Skeletal muscle cell (primary cell): Measurements from ENCODE around the gene UBASH3A.

Experiments used
- DNase-seq: peaks from one replicate; pipeline ENCODE4 v3.0.0-alpha.2; 2010; ENCODE audit warnings: low read depth
- H3K4me3 ChIP-seq: 2 replicates; pipeline ENCODE4 v1.5.1; 2011; ENCODE audit warnings: low read depth, mild to moderate bottlenecking, control low read depth, low read length, moderate library complexity

UBASH3A gene

DNA sequence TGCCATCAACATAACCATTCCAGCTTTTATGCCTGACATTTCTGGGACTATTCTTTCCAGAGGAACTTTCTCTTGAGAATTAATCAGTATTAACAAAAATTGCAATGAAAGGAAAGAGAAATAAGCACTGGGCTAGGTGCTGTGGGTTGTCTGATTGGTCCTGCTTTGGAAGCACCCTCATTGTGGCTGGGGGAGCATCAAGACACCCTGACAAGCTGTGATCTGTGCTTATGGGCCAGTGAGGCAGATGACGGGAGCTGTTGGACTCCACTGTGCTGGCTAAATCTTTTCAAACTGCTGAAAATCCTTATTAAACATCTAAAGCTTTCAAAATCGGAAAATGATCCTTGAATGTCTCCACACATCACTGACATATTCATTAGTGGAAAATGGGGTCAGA is 20.0 kb downstream of the UBASH3A start:
- DNase-seq = no peak
- no peak overlapping the region for H3K4me3 ChIP-seq

DNA sequence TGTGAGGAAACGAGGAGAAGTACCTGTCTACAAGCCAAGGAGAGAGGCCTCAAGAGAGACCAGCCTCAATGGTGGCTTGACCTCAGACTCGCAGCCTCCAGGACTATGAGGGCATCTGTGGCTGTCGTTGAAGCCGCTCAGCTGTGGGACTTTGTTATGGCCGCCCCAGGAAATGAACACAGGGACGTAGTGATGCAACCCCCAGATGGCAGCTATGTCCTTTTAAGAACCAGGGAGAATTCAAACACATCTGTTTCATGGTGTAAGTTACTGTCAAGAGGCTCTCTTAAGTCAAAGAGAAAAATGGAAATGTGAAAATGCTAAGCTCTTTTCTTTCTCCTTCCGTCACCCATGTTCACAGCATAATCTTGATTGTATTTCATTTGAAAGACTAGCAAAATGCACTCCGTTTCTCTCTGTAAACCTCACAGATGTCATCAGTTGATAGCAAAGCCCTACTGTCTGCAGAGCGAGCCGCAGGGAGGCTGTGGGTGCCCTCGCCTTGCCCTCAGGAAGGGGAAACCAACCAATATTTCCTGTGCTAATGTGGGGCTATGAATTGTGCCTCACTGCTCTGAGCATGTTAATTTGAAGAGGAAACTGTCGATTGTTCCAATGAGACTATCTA is 21.3 kb downstream of the UBASH3A start:
- no peak overlapping the region for H3K4me3 ChIP-seq
- DNase-seq = no peak

DNA sequence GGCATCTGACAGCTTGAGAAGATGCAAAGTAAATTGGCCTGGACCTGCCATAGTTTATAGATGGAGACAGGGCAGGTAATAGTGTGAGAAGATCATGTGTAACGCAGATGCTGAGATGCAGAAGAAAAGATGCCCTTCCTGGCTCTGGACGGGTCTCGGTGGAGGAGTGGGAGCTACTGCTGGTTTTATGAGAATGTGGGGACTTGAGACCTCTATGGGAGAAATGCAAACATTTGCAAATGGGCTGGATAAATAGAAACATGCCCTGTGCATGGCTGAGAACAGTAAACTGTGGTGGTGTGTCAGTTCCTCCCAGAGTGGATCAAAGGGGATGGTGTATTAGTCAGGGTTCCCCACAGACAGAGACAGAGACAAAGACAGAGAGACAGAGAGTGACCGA is 21.9 kb downstream of the UBASH3A start:
- H3K4me3 ChIP-seq = no peak overlapping the region
- DNase-seq = no peak

DNA sequence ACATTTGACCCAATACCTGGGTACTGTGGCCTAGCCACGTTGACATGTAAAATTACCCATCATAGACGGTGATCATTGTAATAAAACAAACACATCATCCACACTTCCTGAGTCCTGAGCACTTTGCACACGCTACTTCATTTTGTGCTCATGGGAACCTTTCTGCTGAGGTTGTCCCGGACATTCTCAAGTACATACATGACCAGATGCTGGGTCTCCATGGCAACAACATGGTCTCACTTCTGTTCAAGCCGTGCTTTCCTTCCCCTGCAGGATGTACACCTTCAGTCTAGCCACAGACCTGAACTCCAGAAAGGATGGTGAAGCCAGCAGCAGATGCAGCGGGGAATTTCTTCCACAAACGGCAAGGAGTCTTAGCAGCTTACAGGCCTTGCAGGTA is 22.7 kb downstream of the UBASH3A start:
- no peak for DNase-seq
- H3K4me3 ChIP-seq = no peak overlapping the region

- H3K4me3 ChIP-seq = no peak overlapping the region
- DNase-seq = no peak
Measured at GRCh38 chr21:42426876-42427480, 23.3 kb downstream of the UBASH3A start.

GRCh38 chr21:42427809-42428419 is 24.2 kb downstream of the UBASH3A start:
- no peak overlapping the region for H3K4me3 ChIP-seq
- DNase-seq = no peak

GRCh38 chr21:42429021-42429420 is 25.3 kb downstream of the UBASH3A start:
- no peak for DNase-seq
- H3K4me3 ChIP-seq = no peak overlapping the region

- no peak for DNase-seq
- no peak overlapping the region for H3K4me3 ChIP-seq
Measured at GRCh38 chr21:42429856-42430255, 26.2 kb downstream of the UBASH3A start.

- H3K4me3 ChIP-seq = no peak overlapping the region
- no peak for DNase-seq
Measured at GRCh38 chr21:42430521-42430920, 26.8 kb downstream of the UBASH3A start.

DNA sequence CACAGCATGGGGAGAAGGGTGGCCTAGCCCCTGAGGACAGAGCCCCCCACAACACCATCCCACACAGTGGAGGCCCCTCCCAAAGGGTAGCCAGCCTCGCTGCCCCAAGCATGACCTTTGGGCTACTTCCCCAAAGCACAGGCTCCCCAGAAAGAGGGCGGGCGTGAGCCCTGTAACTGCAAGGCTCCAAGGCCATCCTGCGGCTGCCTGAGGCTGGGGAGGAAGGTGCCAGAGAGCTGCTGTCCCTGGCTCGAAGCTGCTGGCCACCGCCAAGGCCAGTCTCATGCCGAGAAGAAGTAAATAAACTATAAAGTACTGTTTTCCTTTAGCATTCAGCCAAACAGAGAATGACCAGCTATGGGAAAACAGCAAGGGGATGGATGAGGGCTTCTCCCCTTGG is 27.5 kb downstream of the UBASH3A start:
- no peak overlapping the region for H3K4me3 ChIP-seq
- DNase-seq = no peak

GRCh38 chr21:42432695-42433094 is 29.0 kb downstream of the UBASH3A start:
- DNase-seq = no peak
- no peak overlapping the region for H3K4me3 ChIP-seq

GRCh38 chr21:42433946-42434551 is 30.3 kb downstream of the UBASH3A start:
- no peak for DNase-seq
- H3K4me3 ChIP-seq = no peak overlapping the region

- no peak for DNase-seq
Measured at GRCh38 chr21:42434884-42435283, 31.2 kb downstream of the UBASH3A start.

DNA sequence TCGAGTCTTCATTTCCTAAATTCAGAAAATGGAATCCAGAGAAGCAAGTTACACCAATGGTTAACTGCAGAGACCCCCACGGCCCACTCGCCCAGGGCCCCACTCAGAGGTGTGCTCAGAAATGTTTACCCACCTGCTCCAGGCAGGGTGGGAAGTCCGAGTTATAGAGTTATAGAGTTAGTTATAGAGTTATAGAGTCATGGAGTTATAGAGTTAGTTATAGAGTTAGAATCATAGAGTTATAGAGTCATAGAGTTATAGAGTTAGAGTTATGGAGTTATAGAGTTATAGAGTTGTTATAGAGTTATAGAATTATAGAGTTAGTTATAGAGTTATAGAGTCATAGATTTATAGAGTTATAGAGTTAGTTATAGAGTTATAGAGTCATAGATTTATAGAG is 31.7 kb downstream of the UBASH3A start:
- no peak for DNase-seq
- H3K4me3 ChIP-seq = no peak overlapping the region

More at GRCh38 chr21:42434884-42435283, 31.2 kb downstream of the UBASH3A start:
- H3K4me3 ChIP-seq = no peak overlapping the region

- DNase-seq = no peak
- no peak overlapping the region for H3K4me3 ChIP-seq
Measured at GRCh38 chr21:42435833-42436232, 32.1 kb downstream of the UBASH3A start.

GRCh38 chr21:42436914-42437313 is 33.2 kb downstream of the UBASH3A start:
- H3K4me3 ChIP-seq = no peak overlapping the region
- DNase-seq = no peak

DNA sequence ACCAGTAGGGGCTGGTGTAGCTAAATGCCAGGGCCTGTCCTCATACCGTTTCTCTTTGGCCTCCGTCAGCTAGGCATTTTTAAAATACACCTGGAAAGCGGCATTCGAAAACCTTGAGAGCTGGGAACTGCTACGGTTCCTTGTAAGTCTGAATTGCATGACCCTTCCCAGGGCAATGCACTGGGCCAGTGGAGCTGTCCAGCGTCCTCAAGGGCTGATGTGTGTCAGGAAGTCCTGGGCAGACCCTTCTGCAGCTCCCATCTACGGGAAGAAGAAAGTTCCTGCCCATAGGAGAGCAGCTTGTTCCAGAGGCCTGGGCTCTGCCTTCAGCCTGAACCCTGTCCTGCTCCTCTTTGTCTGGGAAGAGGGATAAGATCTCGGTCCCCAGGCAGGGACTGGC is 34.1 kb downstream of the UBASH3A start:
- DNase-seq = no peak

GRCh38 chr21:42438316-42439205 is 34.9 kb downstream of the UBASH3A start:
- DNase-seq = no peak
- H3K4me3 ChIP-seq = no peak overlapping the region

More for the DNA sequence above, 34.1 kb downstream of the UBASH3A start:
- no peak overlapping the region for H3K4me3 ChIP-seq

- DNase-seq = no peak
- H3K4me3 ChIP-seq = no peak overlapping the region
Measured at GRCh38 chr21:42439284-42440186, 35.8 kb downstream of the UBASH3A start.
